ENCODE results near the gene TPO. TPM values are rescaled to one million over a fixed set of nuclear protein-coding genes. Genes with fewer than 3 reads are reported as not detected.

TPO gene
- total RNA-seq, 1 donor from 2014 or later = not detected

- peak; percentile 98 for TF ChIP-seq CTCF (IDR thresholded peaks at IDR 0.05)
- DNase-seq (peak; percentile 57), ATAC-seq (ENCODE audit: low read depth) (peak; percentile 40)
- intact Hi-C loops (cut with micrococcal nuclease) = loop anchor here (1.0 kb wide), 2 partner anchors 836 to 1021 kb away; no protein-coding TSS in a partner anchor
- H3K4me3 Mint-ChIP-seq = no peak overlapping the region
- peaks cover 14% of the 10 kb centered on the region for H3K27me3 Mint-ChIP-seq
- no peaks in the 10 kb centered on the region for H3K36me3 Mint-ChIP-seq (ENCODE audit: low read depth)
- peaks cover 4% of the 10 kb centered on the region for H3K4me1 Mint-ChIP-seq
- ChIA-PET CTCF (interaction anchor here (0.6 to 1.7 kb wide), 9 partner anchors 9 to 1021 kb away, joined by 3 to 8 read pairs (median 4); no protein-coding TSS in a partner anchor), POLR2A (no interaction called here)
- H3K27ac Mint-ChIP-seq = no peak overlapping the region
- no peaks in the 10 kb centered on the region for H3K9me3 Mint-ChIP-seq
Observed at GRCh38 chr2:1550658-1551316, 137.5 kb downstream of the TPO start.

GRCh38 chr2:1551905-1552304, 138.6 kb downstream of the TPO start:
- CTCF ChIA-PET = interaction anchor here (1.1 to 1.7 kb wide), 9 partner anchors 8 to 1022 kb away, joined by 3 to 8 read pairs (median 4); partner anchors contain the start of gene TMEM18
- Mint-ChIP-seq H3K9me3 (no peaks in the 10 kb centered on the region), H3K4me3 (no peak overlapping the region), H3K36me3 (ENCODE audit: low read depth) (no peaks in the 10 kb centered on the region), H3K27me3 (peaks cover 10% of the 10 kb centered on the region), H3K27ac (no peak overlapping the region), H3K4me1 (no peaks in the 10 kb centered on the region)
- DNase-seq (no peak), ATAC-seq (ENCODE audit: low read depth) (no peak)
- POLR2A ChIA-PET = no interaction called here
- TF ChIP-seq CTCF (IDR thresholded peaks at IDR 0.05) = no peak
- intact Hi-C loops (cut with micrococcal nuclease) = no loop called here

GRCh38 chr2:1552611-1553010, 139.3 kb downstream of the TPO start:
- no peaks in the 10 kb centered on the region for H3K9me3 Mint-ChIP-seq
- no peaks in the 10 kb centered on the region for H3K36me3 Mint-ChIP-seq (ENCODE audit: low read depth)
- CTCF ChIA-PET = interaction anchor here (1.1 to 1.7 kb wide), 5 partner anchors 14 to 1022 kb away, joined by 3 to 4 read pairs (median 3); partner anchors contain the start of gene TMEM18
- ATAC-seq (ENCODE audit: low read depth) (no peak), DNase-seq (no peak)
- POLR2A ChIA-PET = no interaction called here
- no peaks in the 10 kb centered on the region for H3K4me1 Mint-ChIP-seq
- no peak overlapping the region for H3K4me3 Mint-ChIP-seq
- peaks cover 10% of the 10 kb centered on the region for H3K27me3 Mint-ChIP-seq
- no peak overlapping the region for H3K27ac Mint-ChIP-seq
- no peak for TF ChIP-seq CTCF (IDR thresholded peaks at IDR 0.05)
- intact Hi-C loops (cut with micrococcal nuclease) = no loop called here

- no peak for DNase-seq
- TF ChIP-seq CTCF (IDR thresholded peaks at IDR 0.05) = no peak
- CTCF ChIA-PET = interaction anchor here (1.4 kb wide), 1 partner anchor 1023 kb away, joined by 3 read pairs; no protein-coding TSS in a partner anchor
- Mint-ChIP-seq H3K4me3 (no peak overlapping the region), H3K36me3 (ENCODE audit: low read depth) (no peaks in the 10 kb centered on the region), H3K9me3 (no peaks in the 10 kb centered on the region), H3K27ac (no peak overlapping the region), H3K27me3 (peaks cover 10% of the 10 kb centered on the region), H3K4me1 (no peaks in the 10 kb centered on the region)
- no peak for ATAC-seq (ENCODE audit: low read depth)
- POLR2A ChIA-PET = no interaction called here
- intact Hi-C loops (cut with micrococcal nuclease) = no loop called here
Observed at GRCh38 chr2:1553671-1554295, 140.5 kb downstream of the TPO start.

- DNase-seq (no peak), ATAC-seq (ENCODE audit: low read depth) (no peak)
- Mint-ChIP-seq H3K4me1 (no peaks in the 10 kb centered on the region), H3K27ac (no peak overlapping the region), H3K36me3 (ENCODE audit: low read depth) (no peaks in the 10 kb centered on the region), H3K9me3 (no peaks in the 10 kb centered on the region), H3K27me3 (peaks cover 2% of the 10 kb centered on the region), H3K4me3 (no peak overlapping the region)
- CTCF ChIA-PET = no interaction called here
- intact Hi-C loops (cut with micrococcal nuclease) = no loop called here
- TF ChIP-seq CTCF (IDR thresholded peaks at IDR 0.05) = no peak
- POLR2A ChIA-PET = no interaction called here
Observed at GRCh38 chr2:1556286-1556685, 143.0 kb downstream of the TPO start.

All from activated B cell treated with CpG ODN at 0.5 μM for 24 hours (primary cell).